NCI-H2196 (cell line): Measurements from ENCODE around the gene SH3BGRL3.

Experiments
- DNase-seq: peaks from one replicate; lab custom pipeline; 2025; ENCODE audit not compliant: unreplicated experiment; lab: John Stamatoyannopoulos, UW

SH3BGRL3 gene

DNA sequence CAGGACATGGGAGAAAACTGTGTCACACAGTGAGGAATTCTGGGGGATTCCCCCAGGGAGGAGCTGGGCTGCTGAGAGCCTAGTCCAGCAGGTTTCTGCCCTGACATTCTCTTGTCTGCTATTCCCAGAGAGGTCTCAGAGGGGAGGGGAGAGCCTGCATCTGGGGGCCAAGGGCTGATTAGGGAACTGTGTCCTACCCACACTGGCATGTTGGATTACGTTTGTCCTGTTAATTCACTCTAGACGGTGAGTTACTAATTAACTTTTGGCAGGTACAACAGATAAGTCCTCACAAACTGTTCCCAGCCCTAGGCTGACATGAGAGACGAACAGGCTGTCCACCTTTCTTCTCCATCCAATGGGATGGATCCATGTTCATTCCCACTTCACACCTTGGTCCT, 2.6 kb upstream of the SH3BGRL3 start:
- DNase-seq: no peak

DNA sequence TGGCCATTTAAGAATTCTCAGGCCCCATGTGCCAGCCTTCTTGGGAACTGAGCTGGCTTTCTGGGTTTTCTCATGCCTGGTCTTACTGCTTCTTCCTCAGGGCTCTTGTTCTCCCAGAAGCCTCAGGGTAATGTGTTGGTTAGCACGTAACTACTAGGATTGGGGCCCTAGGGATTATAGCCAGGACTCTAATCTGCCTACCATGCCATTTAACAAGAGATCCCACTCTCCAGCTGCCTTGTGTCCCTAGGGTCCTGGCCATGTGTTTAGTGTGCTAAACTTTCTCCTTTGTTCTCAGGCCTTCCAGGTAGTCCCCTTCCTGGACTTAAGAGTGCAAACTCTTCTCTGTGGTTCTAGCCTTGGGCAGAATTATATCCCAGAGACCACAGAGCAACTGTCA, 2.2 kb upstream of the SH3BGRL3 start:
- DNase-seq: no peak

DNA sequence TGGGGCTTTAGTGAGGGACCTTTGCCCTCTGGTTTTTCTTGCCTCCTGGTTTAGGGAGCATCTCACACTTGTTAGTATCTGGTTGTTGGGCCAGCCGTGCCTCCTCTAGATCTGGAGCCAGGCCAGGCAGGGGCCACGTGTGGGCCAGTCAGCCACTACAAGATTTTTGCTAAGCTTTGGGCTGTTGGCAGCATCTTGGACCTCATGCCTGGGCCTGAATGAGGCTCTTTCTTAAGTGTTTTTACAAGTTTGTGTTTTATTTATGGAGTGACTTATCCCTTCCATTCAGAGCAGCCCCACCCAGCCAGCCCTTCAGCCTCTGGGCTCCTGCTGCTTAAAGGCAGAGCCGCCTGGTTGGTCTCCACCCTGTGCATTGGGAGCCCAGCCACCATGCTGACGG, 1.6 kb upstream of the SH3BGRL3 start:
- DNase-seq: no peak

DNA sequence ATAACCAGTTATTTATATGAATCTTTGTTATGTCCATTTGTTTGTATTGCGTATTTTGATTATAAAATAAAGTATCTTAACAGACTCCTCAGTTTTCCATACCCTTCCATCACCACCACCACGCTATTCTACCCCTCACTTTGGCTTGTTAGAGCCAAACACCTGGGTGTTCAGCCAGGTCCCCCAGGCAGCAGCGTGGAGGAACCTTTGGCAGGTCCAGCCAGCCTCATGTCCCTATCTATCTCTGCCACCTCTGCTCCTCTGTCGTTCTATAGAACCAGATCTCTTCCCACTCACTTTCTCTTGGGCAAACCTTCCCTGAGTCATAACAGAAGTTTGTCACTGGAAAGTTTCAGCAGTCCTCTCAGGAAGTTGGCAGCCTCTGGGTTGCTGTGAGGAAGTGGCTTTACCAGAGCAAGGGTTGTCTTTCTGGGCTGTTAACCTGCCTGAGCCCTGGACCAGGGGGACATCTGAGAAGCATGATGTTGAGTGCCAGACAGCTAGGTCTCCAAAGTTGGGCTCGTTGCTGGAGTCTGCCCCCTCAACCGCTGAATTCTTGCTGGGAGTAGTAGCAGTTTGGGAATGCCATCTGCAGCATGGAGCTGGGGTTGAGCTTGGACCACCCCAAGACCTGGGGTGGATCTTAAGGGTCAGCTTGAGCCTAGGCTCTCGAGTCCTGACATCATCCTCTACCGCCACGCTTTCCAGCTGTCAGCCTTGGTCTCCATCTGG, 996 bp upstream of the SH3BGRL3 start:
- DNase-seq: no peak

DNA sequence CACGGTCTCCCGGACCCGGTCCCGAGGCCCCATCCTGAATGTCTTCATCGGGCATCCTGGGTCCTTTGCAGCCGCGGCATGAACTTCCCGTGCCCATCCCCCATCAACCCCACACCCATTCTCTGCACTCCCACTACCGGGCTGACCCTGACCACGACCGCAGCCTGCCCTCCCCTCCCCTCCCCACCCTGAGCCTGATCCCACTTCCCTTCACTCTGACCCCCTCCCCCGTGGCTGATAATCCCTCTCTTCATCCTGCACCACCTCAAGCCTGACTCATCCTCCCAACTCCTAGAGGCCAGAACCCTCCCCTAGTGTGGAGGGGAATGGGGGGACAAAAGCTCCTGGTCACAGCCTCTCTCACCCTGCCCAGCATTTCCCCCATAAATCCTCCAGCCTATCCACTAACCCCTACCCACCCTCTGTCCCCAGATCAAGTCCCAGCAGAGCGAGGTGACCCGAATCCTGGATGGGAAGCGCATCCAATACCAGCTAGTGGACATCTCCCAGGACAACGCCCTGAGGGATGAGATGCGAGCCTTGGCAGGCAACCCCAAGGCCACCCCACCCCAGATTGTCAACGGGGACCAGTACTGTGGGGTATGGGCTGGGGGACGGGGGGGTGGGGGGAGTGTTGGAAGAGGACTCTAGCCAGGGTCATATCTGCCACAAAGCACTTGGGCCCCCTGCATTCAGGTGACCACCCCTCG, 602 bp downstream of the SH3BGRL3 start:
- DNase-seq: no peak

DNA sequence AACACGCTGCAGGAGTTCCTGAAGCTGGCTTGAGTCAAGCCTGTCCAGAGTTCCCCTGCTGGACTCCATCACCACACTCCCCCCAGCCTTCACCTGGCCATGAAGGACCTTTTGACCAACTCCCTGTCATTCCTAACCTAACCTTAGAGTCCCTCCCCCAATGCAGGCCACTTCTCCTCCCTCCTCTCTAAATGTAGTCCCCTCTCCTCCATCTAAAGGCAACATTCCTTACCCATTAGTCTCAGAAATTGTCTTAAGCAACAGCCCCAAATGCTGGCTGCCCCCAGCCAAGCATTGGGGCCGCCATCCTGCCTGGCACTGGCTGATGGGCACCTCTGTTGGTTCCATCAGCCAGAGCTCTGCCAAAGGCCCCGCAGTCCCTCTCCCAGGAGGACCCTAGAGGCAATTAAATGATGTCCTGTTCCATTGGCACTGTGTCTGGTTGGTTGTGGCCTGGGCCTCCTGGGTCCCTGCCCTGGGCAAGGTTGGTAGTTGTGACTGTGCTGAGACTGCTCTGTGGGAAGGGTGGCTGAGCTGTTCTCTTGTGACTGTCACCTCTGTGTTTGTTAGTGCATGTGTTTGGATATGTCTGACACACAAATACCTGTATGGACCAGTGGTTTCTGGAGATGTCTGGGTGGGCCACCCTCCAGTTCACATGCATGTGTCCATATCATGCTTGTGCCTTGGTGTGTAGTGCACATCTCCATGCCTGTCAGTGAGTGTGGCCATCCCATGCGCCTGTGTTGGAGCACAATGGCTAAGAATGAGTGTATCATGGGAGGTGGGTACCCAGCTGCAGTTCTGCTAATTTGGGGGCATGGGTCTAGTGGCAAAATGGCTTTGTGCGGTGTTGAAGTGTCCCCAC, 1.4 kb downstream of the SH3BGRL3 start:
- no peak for DNase-seq

DNA sequence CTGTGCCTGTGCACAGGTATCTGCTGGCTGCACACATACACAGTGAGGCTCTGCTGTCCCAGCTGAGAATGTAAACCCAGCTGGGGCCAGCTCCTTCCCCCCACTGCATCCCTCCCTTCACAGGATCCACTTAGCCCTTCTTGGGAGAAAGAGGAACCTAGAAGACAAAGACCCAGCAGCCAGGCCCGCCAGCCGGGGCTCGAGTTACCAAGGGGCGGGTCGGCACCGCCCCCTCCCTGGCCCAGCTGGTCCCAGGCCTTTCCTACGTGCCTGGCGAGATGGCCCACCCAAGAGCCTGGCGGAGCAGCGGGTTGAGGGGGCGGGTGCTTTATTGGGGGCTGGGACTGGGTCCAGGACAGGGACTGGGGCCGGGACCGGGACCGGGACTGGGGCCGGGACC, 2.1 kb downstream of the SH3BGRL3 start:
- no peak for DNase-seq

DNA sequence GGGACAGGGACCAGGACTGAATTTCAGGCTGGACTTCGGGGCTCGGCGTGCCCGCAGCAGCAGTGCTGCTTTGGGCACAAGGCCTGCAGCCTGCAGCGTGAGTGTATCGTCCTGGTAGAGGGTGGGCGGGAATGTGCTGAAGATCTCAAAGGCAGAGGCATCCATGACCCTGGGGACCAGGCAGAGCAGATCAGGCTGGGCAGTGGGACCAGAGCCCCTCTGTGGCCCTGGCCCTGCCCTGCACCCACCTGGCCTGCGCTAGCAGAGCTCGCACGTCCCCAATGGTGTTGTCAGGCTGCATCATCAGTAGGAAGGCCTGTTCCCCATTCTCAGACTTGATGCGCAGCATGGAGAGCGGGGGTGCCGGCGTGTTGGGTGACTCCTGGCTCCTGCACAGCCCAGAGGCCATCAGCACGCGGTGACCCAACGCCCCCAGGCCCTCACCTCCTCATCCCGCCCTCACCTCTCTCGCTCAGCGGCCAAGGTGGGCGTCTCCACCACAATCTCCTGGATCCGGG, 2.6 kb downstream of the SH3BGRL3 start:
- DNase-seq: no peak

DNA sequence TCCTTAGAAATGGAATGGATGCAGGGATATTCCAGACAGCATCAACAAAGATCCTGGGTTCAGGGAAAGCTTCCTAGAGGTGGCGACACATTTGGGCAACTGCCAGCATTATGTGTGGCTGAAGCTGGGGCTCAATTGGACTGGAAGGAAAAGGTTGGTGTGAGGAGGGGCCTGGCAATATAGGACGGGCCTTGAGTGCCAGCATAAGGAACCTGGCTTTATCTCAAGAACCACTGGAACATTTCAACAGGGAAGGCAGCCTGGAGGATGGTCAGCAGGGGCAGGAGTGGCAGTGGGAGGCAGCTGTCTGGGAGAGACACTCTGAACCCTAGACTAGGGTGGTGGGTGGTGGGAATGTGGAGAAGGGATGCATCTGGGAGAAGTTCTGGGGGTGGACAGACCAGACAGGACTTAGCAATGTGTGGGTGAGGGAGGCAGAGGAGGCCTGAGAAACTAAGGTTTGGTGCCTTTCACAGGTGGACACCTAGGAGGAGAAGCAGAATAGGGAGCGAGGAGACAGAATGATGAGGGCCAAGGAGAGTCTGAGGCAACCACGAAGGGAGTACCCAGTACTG, 3.5 kb downstream of the SH3BGRL3 start:
- no peak for DNase-seq

DNA sequence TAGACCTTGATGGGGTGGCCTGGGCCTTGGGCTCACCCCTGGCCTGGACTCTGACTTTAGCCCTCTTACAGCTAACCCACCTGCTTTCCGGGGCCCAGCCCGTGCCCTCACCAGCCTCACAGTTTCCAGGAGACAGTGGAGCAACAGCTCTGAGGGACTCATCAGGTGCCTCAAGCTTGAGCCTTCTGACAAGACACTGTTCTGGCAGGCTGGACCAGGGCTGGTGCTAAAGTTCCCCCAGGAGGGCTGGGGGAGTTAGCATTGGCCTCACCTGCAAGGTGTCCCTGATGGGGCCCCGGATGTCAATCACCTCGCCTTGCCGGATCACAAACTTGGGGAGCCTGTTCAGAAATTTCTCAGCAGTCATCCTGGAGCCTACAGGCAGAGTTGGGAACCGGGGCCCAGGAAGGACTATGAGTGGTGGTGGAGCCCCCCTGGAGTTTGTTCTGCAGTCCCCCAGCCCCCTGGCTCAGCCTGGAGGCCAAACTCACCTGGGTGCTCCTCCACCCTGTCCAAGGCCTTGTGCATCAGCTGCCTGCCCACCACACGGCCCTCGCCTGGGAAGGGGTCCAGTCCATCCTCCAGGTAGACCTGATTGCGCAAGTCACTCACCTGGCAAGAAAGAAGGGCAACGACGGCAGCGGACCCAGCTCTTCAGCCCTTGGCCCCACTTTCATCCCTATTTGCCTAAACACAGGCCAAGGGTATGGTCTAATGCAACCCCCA, 4.1 kb downstream of the SH3BGRL3 start:
- DNase-seq: no peak

DNA sequence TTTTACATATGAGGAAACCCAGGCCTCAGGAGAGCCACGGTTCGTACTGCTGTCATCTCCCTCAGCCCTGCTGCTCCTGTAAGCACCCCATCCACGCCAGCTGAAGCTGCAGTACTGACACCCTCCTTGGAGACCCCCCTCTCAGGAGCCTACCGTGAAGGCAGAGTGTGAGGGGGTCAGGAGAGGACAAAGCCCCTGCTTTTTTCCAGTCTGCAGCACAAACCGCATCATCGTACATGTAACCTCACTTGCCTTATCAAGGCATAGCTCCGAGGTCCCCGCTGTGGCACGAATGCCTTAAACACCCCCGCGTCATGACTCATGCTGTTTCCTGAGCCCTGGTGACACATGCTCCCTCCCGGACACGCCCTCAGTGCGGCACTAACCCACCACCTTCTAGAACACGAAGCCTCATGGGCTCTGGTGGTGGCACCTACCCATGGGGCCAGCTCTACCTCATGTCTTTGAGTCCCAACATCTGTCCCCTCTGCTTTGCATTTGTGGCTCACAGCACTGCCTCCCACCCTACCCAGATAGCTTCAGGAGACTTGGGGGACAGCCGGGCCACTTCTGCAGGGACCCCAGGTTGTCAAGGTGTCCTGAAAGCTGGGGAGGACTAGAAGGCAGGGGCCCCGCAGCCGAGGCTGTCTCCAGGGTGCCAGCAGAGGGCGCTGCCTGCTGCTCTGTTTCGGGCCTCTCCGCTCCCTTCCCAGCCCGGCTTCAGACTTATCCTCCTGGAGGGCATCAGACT, 4.9 kb downstream of the SH3BGRL3 start:
- peak; percentile 64 for DNase-seq

DNA sequence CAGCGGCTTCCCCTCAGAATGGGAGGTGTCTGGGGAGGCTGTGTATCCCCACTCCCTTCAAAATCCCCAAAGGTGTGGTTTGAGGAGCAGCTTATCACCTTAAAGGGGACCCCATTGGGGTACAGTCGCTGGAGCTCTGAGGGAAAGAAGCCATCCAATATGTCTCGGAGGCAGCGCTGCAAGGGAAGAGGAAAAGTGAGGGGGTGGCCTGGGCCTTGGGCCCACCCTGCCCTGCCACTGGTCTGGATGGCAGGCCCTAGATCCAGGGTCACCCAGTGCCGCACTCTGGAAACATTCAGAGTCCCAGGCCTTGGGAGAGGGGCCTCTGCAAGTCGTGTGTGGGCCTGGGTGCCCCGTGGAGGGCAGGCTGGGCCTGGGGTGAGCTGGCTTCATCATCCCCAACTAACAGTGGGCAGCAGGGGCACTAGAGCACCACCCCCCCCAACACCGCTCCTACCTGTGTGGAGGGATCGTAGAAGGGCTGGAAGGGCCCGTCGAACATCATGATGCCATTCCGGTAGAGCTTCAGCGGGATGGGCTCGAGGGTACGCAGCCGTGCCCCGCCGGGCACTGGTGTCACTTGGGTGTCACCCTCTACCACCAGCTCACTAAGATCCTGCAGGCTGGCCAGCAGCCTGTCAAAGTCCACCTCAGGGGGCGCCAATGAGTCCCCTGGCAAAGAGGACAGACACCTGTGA, 5.6 kb downstream of the SH3BGRL3 start:
- DNase-seq: peak; percentile 38

DNA sequence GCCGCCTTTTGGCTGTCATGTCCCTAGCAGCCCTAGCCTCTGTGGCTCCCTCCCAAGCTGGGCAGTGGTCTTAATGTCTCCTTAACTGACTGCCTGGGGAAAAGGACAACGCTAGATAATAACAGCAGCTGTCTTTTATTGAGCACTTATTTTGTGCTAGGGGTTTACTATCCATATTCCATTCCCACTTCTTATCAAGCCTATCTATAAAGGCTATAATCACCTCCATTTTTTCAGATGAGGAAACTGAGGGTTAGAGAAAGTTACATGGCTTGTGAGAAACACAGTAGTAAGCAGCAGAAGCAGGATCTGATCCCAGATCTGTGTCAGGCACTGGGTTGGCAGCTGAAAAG, 6.2 kb downstream of the SH3BGRL3 start:
- no peak for DNase-seq

DNA sequence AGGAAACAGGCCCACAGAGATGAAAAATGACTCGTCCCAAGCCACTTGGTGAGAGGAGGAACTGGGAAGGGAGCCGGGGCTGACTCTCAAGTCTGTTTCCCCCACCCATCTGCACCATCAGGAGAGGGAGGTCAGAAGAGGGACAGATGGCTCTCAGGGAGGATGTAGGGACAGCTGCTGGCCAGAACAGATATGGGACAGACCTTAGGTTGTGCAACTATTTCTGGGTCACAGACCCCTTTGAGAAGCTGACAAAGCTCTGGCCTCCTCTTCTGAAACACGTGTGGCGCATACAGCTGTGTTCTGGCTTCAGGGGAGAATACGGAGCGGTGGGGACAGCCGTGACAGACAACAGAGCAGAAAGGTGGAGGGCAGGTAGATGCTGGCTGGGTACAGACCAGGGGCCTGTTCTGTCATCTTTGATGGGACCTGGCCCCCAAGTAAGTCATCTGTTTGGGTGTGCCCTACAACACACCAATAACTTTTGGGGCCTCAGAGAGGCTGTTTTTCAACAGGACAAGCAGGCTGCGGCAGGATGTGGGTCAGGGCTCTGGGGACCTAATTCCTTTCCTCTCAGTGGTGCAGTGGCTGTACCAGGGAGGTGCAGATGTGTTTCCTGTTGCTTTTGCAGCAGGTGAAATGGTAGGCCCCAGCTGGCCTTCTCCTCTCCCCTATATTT, 7.3 kb downstream of the SH3BGRL3 start:
- no peak for DNase-seq

DNA sequence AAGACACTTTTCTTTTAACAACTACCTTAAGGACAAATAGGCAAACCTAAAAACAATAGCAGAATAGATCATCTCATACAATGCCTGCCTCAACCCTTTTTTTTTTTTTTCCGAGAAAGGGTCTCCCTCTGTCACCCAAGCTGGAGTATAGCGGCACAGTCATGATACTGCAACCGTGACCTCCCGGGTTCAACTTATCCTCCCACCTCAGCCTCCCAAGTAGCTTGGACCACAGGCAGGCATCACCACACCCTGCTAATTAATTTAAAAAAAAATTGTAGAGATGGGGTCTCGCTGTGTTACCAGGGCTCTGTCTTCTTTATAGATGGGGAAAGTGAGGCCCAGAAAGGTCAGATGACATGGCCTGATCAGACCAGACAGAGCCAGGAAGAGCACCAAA, 7.9 kb downstream of the SH3BGRL3 start:
- DNase-seq: no peak

DNA sequence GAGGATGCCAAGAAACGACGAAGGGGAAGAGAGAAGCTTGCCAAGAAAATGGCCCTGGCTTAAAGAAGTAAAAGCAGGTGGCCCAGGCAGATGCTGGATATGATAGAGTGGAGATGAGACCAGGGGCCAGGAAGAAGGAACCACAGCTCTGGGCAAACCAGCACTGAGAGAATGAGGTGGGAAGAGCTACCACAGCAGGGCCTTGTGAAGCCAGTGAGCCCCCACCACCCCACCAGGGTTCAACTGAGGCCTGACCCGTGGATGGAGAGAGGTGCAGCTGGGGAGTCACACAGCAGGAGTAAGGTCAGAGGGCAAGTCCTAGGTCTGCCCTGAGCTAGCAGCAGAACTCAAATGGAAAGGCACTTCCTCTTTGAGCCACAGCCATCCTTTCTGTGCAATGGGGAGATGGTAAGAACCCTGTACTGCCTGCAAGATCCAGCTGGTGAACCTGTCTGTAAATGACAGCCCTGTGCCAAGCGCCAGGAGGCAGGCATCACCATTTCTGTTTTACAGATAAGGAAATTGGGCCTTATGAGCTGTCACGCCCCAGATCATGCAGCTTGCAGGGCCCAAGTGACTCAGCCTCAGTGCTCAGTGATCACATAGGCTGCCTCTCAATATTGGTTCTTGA, 8.5 kb downstream of the SH3BGRL3 start:
- DNase-seq: no peak

DNA sequence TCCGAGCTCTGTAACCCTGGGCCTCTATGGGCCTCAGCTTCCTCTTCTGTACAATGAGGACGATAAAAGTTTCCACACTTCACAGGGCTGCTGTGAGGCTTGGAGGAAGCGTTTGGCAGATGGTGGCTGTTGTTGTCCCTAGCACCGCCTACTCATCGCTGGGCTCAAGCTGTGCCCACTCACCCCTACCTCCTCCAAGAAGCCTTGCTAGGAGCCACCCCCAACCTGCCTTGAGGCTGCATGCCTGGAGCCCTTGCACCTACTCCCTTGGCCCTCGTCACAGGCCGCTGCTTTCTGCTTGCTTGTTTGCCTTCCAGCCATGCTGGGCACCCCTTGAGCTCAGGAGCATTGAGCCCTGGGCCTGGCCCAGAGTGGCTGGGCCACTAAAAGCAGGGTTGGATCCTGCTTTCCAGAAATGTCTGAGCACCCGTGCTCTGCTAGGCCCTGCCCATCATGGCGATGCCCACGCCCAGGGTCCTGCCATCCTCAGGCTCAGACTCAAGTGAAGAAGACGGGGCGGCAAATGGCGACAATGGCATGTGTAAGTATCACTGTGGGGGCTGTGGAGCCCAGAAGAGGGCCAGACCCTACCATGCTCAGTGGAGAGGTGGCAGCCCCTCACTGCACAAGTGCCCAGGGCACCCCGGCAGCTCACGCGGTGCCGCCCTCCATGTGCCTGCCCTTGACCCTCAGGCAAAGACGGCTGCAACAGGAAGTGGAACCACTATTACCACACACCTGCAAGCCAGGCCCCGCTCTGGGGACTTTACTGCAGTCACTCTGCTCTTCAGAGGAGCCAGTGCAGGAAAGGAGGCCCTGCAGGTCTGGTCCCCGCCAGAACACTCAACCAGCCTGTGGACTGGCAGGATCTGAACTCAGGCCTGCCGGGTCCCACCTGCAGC, 9.5 kb downstream of the SH3BGRL3 start:
- DNase-seq: no peak
